ENCODE data around the gene ALDOB. TPM values are rescaled to one million over a fixed set of nuclear protein-coding genes. Genes with fewer than 3 reads are reported as not detected.

ALDOB gene
- total RNA-seq, 4 donors from 2014 or later = not detected

DNA sequence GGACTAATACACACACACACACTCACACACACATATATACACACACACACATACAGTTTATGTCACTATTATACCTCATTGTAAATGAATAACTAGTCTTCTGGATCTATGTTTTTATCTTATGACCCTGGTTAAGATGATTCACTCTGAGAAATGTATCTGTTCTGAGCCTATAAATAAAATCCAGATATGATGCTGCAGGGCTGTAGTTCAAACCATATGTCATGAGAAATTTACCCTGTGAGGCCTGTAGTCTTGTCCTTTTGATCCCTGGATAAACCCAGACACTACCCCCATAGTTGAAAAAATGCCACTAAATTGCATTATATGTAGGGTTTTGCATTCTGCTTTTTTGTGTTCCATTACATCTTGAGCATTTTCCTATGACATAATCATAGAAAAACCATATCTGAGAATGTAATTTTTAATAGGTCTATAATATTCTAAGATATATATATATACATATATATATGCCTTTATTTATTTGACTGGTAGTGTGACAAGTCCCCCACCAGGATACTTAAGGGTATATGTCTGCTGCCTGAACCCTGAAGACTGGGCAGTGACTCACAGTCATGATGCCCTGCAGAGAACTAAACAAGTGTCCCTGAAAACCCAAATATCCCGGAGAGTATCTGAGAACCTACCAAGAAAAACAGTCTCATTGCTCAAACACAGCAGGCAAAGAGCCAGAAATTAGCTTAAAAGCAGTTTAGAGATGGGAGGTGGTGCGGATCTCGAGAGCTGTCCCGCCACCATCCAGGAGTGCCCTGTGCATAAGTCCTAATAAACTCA lies 18.4 kb upstream of the ALDOB start:
- no peaks in the 10 kb centered on the region for H3K27me3 ChIP-seq
- H3K9me3 ChIP-seq = no peaks in the 10 kb centered on the region
- no peak overlapping the region for H3K4me3 ChIP-seq (replicated peaks in 1 of 3)
- intact Hi-C loops (cut with DNase I) = no loop called here
- whole genome bisulfite sequencing, 2 donors = 42 to 47% methylated on average over 4 of the region's 4 CpGs
- no peak for DNase-seq
- no peaks in the 10 kb centered on the region for H3K36me3 ChIP-seq
- TF ChIP-seq POLR2A (IDR thresholded peaks at IDR 0.05) (no peak), CTCF (IDR thresholded peaks at IDR 0.05) (no peak)
- no peak overlapping the region for H3K27ac ChIP-seq
- H3K4me1 ChIP-seq = no peaks in the 10 kb centered on the region

DNA sequence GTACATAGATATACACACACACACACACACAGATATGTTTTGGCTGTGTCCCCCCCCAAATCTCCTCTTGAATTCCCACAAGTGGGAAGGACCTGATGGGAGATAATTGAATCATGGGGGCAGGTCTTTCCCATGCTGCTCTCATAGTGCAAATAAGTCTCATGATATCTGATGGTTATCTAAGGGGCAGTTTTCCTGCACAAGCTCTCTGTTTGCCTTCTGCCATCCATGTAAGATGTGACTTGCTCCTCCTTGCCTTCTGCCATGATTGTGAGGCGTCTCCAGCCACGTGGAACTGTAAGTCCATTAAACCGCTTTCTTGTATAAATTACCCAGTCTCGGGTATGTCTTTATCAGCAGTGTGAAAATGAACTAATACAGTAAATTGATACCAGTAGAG lies 15.9 kb upstream of the ALDOB start:
- no peaks in the 10 kb centered on the region for H3K9me3 ChIP-seq
- H3K27ac ChIP-seq = no peak overlapping the region
- H3K4me1 ChIP-seq = no peaks in the 10 kb centered on the region
- no peak overlapping the region for H3K4me3 ChIP-seq (replicated peaks in 1 of 3)
- DNase-seq = no peak
- TF ChIP-seq CTCF (IDR thresholded peaks at IDR 0.05) (no peak), POLR2A (IDR thresholded peaks at IDR 0.05) (no peak)
- H3K36me3 ChIP-seq = no peaks in the 10 kb centered on the region
- no peaks in the 10 kb centered on the region for H3K27me3 ChIP-seq
- 88 to 97% methylated on average over 4 of the region's 4 CpGs for WGBS, 2 donors
- intact Hi-C loops (cut with DNase I) = no loop called here

DNA sequence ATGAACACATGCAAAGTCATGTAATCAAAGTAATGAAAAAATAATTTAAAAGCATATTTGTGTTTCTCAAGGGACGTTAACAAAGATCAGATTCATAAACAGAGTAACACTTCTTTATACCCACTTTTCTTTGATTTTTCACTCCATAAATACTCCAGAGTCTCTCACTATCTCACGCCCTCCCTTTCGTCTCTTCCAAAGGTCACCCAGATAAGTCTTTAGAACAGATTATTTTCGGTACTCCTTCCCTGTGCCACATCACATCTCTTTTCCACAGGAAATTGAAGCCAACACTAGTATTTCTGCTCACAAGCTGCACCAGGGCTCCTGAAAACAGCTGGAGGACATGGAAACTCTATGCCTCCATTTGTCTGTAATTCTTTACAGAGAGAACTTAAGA lies 15.4 kb upstream of the ALDOB start:
- Histone ChIP-seq H3K36me3 (no peaks in the 10 kb centered on the region), H3K9me3 (no peaks in the 10 kb centered on the region), H3K27me3 (no peaks in the 10 kb centered on the region), H3K4me3 (replicated peaks in 1 of 3) (no peak overlapping the region), H3K4me1 (no peaks in the 10 kb centered on the region), H3K27ac (no peak overlapping the region)
- WGBS, 2 donors = 70 to 74% methylated on average over 4 of the region's 4 CpGs
- no peak for DNase-seq
- intact Hi-C loops (cut with DNase I) = no loop called here
- no peak for TF ChIP-seq POLR2A (IDR thresholded peaks at IDR 0.05)
- no peak for TF ChIP-seq CTCF (IDR thresholded peaks at IDR 0.05)

GRCh38 chr9:101449071-101449721 lies 13.6 kb upstream of the ALDOB start:
- intact Hi-C loops (cut with DNase I) = no loop called here
- H3K27ac ChIP-seq = peak overlapping the region in 1 of 3 donors; percentile 51
- 3% methylated on average over 16 to 37 of the region's 40 CpGs for WGBS, 2 donors
- no peaks in the 10 kb centered on the region for H3K9me3 ChIP-seq
- no peaks in the 10 kb centered on the region for H3K36me3 ChIP-seq
- peak; percentile 71 to 78 for DNase-seq
- H3K4me1 ChIP-seq = no peaks in the 10 kb centered on the region
- H3K27me3 ChIP-seq = no peaks in the 10 kb centered on the region
- H3K4me3 ChIP-seq (replicated peaks in 1 of 3) = peak overlapping the region in 2 of 3 donors; percentile 13 to 48
- TF ChIP-seq POLR2A (IDR thresholded peaks at IDR 0.05) (no peak), CTCF (IDR thresholded peaks at IDR 0.05) (peak; percentile 18 to 62 (median 56))

GRCh38 chr9:101448680-101449070 lies 13.1 kb upstream of the ALDOB start:
- Histone ChIP-seq H3K27ac (no peak overlapping the region), H3K4me1 (no peaks in the 10 kb centered on the region), H3K36me3 (no peaks in the 10 kb centered on the region), H3K27me3 (no peaks in the 10 kb centered on the region), H3K4me3 (replicated peaks in 1 of 3) (no peak overlapping the region), H3K9me3 (no peaks in the 10 kb centered on the region)
- intact Hi-C loops (cut with DNase I) = no loop called here
- WGBS, 2 donors = 67 to 73% methylated on average over 4 of the region's 4 CpGs
- DNase-seq = no peak
- TF ChIP-seq POLR2A (IDR thresholded peaks at IDR 0.05) = no peak
- TF ChIP-seq CTCF (IDR thresholded peaks at IDR 0.05) = no peak
